Hematopoietic multipotent progenitor cell treated with erythropoietin and hydrocortisone succinate and interleukin-3 and kit ligand, for 17 days (in vitro differentiated cells): ENCODE results near the gene AKAP10.
"Not testable (repeated sequence)": the region's sequence is repeated elsewhere in the genome, so short reads cannot be mapped to it uniquely, and the experiment has no call there.

Experiments
- DNase-seq: peaks from one replicate; pipeline ENCODE4 v3.0.0-alpha.2; 2015; ENCODE audit warnings: low spot score

AKAP10 gene

DNA sequence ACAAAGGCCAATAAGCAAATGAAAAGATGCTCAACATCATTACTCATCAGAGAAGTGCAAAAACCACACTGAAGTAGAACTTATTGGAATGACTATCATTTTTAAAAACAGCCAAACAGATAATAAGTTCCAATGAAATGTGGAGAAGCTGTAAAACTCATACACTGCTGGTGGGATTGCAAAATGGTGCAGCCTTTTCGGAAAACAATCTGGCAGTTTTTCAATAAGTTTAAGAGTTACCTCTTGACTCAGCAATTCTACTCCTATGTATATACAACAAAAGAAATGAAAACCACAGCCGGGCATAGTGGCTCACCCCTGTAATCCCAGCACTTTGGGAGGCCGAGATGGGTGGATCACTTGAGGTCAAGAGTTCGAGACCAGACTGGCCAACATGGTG, 49.3 kb downstream of the AKAP10 start:
- DNase-seq: no peak

DNA sequence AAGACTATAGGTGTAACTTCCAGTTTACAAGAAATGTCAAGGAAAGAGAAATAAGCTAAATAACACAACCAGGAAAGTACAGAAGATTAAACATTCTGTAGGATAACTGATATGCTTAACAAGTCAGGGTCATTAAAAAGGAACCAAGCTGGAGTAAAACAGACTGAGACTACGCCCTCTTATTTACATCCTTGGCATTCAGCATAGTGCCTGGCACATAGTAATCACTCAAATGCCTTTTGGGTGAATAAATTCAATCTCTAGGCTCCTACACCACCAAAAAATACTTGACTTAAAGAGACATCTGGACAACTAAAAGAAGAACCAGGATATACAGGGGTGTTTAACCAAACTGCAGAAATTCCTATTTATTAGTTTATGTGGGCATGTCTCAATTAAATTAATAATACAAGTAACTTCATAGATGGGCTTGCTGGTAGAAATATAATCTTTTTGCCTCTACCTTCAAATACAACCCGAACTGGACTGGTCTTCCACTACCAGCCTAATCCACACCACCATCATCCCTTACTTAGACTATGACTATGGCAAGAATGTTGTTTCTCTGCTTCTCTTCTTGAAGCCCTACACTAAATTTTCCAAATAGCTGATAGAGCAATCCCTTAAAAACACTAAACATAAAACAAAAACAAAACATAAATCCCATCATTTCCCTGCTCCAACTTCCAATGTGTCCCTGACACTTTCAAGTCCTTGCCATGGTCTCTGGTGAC, 62.2 kb downstream of the AKAP10 start:
- DNase-seq: no peak

GRCh38 chr17:19911033-19911432, 66.6 kb downstream of the AKAP10 start:
- no peak for DNase-seq

GRCh38 chr17:19909139-19909538, 68.5 kb downstream of the AKAP10 start:
- no peak for DNase-seq

DNA sequence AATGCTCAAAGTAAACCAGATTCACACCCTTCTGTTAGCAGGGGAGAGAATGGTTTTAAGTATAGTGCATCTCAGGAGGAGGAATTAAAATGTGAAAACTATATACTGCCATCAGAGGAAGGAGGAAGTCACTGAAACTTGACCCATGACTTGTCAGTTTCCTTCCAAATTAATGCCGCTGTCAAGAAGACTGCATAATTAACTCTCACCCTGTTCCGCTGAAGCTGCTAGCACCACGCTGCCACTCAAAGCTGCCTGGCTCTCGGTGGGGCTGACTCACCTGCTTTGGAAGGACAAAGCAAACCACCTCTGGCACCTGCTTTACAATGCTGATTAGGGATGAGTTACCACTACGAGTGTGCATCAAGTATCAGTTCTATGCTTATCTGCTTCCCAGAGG, 72.1 kb downstream of the AKAP10 start:
- no peak for DNase-seq

DNA sequence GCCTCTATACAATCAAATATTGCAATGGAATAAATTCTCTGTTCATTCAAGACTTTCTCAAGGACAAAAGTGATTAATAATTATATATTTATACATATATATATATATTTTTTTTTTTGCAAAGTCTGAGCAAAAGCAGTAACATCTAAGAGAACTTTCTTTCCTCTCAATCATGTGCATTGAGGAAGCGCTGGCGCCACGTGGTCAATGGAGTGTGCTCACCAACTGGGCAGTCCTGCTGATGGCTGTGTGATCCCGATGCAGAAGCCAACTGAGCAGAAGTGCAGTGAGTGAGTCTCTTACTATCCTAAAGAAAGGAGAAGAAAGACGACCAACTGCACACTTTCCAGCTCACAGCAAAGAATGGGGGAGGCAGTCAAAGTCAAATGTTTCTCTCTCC, 72.7 kb downstream of the AKAP10 start:
- no peak for DNase-seq

GRCh38 chr17:19904412-19904811, 73.2 kb downstream of the AKAP10 start:
- DNase-seq: no peak

- no peak for DNase-seq
Observed at GRCh38 chr17:19900809-19901208, 76.8 kb downstream of the AKAP10 start.

GRCh38 chr17:19897903-19898302, 79.7 kb downstream of the AKAP10 start:
- no peak for DNase-seq

GRCh38 chr17:19897090-19897837, 80.4 kb downstream of the AKAP10 start:
- DNase-seq: no peak

DNA sequence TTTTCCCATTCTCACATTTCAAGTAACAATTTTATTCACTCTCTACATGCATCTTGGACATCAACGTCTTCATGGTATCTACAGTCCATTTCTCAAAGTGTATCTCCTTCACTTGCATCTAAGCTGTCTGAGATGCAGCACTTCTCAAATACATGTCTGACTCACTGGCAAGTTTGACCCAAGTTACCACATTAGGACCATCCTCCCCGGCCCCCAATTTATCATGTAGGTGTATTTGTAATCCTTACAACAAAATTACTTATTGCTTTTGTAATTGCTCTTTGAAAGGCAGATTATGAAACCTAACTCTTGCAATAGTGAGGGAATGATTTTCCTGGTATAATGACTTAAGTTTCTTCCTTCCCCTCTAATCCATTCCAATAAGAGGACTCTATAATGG, 80.9 kb downstream of the AKAP10 start:
- no peak for DNase-seq

- not testable (repeated sequence) for DNase-seq
Observed at GRCh38 chr17:19890554-19890953, 87.1 kb downstream of the AKAP10 start.

DNA sequence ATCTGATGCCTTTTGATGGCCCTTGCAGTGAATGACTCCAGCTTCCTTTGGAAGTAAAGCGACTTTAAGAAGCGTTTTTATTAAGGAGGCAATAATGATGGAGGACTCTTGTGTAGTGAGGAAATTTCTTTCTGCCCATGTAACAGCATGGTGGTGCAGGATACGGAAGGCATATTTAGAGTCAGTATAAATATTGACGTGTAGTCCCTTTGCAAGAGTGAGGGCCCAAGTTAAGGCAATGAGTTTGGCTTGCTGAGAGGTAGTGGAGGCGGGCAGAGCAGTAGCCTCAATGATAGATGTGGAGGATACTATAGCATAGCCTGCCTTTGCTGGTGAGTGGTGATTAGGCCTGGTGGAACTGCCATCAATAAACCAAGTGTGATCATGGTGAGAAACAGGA, 87.6 kb downstream of the AKAP10 start:
- not testable (repeated sequence) for DNase-seq

DNA sequence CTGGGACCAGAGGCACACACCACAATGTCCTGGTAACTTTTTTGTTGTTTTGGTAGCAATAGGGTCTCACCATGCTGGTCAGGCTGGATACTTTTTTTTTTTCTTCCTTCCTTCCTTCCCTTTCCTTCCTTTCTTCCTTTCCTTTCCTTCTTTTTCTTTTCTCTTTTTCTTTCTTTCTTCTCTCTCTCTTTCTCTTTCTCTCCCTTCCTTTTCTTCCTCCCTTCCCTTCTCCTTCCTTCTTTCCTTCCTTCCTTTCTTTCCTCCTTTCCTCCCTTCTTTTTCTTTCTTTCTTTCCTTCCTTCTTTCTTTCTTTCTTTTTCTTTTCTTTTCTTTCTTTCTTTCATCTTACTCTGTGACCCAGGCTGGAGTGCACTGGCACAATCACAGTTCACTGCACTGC, 91.5 kb downstream of the AKAP10 start:
- DNase-seq: no peak

GRCh38 chr17:19883537-19884215, 94.0 kb downstream of the AKAP10 start:
- DNase-seq: no peak

- no peak for DNase-seq
Observed at GRCh38 chr17:19880393-19880792, 97.2 kb downstream of the AKAP10 start.

GRCh38 chr17:19877364-19877945, 100.2 kb downstream of the AKAP10 start:
- DNase-seq: no peak

GRCh38 chr17:19876529-19877161, 101.0 kb downstream of the AKAP10 start:
- DNase-seq: no peak

DNA sequence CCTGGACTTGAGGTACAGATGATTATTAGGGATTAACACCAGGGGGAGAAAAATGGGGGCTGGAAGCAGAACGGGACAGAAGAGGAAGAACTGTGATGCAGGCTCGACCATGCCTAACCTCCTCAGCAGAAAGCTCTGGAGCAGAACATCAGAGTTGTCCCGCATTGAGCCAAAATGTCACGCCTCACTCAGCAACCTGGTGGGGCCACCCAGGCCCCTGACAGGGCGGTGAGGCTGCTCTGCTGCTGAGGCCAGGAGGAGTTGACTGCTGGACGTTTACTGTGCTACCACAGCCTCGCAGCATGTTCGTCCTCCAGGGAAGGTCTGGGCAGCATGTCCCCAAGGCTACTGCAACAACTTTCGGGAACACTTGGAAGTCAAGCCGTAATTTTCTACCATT, 103.4 kb downstream of the AKAP10 start:
- DNase-seq: no peak

- DNase-seq: no peak
Observed at GRCh38 chr17:19873346-19873745, 104.3 kb downstream of the AKAP10 start.

- DNase-seq: no peak
Observed at GRCh38 chr17:19868079-19868395, 109.6 kb downstream of the AKAP10 start.

GRCh38 chr17:19867329-19868078, 110.1 kb downstream of the AKAP10 start, which contains the start of gene ULK2:
Gene ULK2, minus strand, starts transcription at chr17:19867936. Its CDS starts 519 bp downstream, at chr17:19867417.
- no peak for DNase-seq
